OCI-LY1 (cell line): ENCODE data around the gene CBY3.

ENCODE experiments used
- CTCF ChIP-seq: fragments of 200-600 bp; sonication (generic), shearing (Covaris generic); IDR thresholded peaks from 2 replicates; pipeline ENCODE4 v1.5.1; 2017; ENCODE audit warnings: mild to moderate bottlenecking, antibody characterized with exemption, low read length, moderate library complexity, mixed read lengths
- EZH2 ChIP-seq: fragments of 200-600 bp; sonication (generic), shearing (Covaris generic); IDR thresholded peaks from 2 replicates; pipeline ENCODE4 v1.8.0; 2017; ENCODE audit warnings: borderline replicate concordance, mixed run types, mild to moderate bottlenecking, antibody characterized with exemption, low read length, moderate library complexity, mixed read lengths

DNA sequence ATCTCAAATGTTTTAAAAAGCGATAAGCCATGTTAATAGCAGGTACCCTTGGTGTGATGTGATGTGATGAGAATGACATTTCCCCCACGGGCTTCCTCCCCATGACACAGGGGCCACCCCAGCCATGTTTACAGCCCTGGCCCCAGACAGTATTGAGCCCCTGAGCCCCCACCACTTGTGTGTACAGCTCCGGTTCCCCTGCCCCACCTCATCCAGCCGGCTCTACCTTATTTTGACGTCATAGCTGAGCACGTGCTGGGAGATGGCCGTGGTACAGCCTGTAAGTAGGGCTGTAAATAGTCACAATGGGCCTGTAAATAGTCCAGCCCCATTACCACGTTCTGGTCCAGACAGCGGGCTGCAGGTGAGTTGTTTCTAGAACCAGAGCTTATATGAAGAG, 32.4 kb downstream of the CBY3 start:
- TF ChIP-seq CTCF: no peak
- TF ChIP-seq EZH2: no peak
